ENCODE data around the gene LUM. TPM values are rescaled to one million over a fixed set of nuclear protein-coding genes. Genes with fewer than 3 reads are reported as not detected.

LUM gene
- total RNA-seq, 1 donor from 2014 or later = not detected

- TF ChIP-seq CTCF (IDR thresholded peaks at IDR 0.05) (peak; percentile 95), EZH2 (IDR thresholded peaks at IDR 0.05) (no peak)
- Histone ChIP-seq H3F3A (ENCODE audit: low read depth) (no peaks in the 10 kb centered on the region), H3K27ac (no peak overlapping the region), H3K4me3 (no peak overlapping the region), H2AFZ (replicated peaks) (peak overlapping the region; percentile 48), H3K9me3 (ENCODE audit: low read depth) (no peaks in the 10 kb centered on the region), H3K79me2 (ENCODE audit: low read depth) (no peaks in the 10 kb centered on the region), H3K4me1 (no peaks in the 10 kb centered on the region), H3K9ac (no peak overlapping the region), H3K36me3 (no peaks in the 10 kb centered on the region), H3K27me3 (no peaks in the 10 kb centered on the region), H3K4me2 (peak overlapping the region; percentile 36), H4K20me1 (ENCODE audit: low read depth) (no peaks in the 10 kb centered on the region)
- no peaks in the 10 kb centered on the region for H3K9me3 Mint-ChIP-seq
- H3K27me3 Mint-ChIP-seq (ENCODE audit: insufficient read depth, low read depth) = no peaks in the 10 kb centered on the region
- H3K4me3 Mint-ChIP-seq = peak overlapping the region; percentile 8
- peaks cover 22% of the 10 kb centered on the region for H3K4me1 Mint-ChIP-seq
- peak; percentile 77 for DNase-seq (ENCODE audit: low spot score)
- no peak overlapping the region for H3K27ac Mint-ChIP-seq
- no peaks in the 10 kb centered on the region for H3K36me3 Mint-ChIP-seq
Measured at GRCh38 chr12:91109148-91109564, 2.1 kb downstream of the LUM start.

- Histone ChIP-seq H3K4me3 (no peak overlapping the region), H3K4me2 (no peak overlapping the region), H4K20me1 (ENCODE audit: low read depth) (no peaks in the 10 kb centered on the region), H3K79me2 (ENCODE audit: low read depth) (no peaks in the 10 kb centered on the region), H3K36me3 (no peaks in the 10 kb centered on the region), H3F3A (ENCODE audit: low read depth) (no peaks in the 10 kb centered on the region), H3K27ac (no peak overlapping the region), H3K27me3 (no peaks in the 10 kb centered on the region), H2AFZ (replicated peaks) (no peak overlapping the region), H3K9me3 (ENCODE audit: low read depth) (no peaks in the 10 kb centered on the region), H3K4me1 (no peaks in the 10 kb centered on the region), H3K9ac (no peak overlapping the region)
- no peak for DNase-seq (ENCODE audit: low spot score)
- no peak overlapping the region for H3K4me3 Mint-ChIP-seq
- no peak overlapping the region for H3K27ac Mint-ChIP-seq
- H3K27me3 Mint-ChIP-seq (ENCODE audit: insufficient read depth, low read depth) = no peaks in the 10 kb centered on the region
- H3K4me1 Mint-ChIP-seq = peaks cover 17% of the 10 kb centered on the region
- H3K36me3 Mint-ChIP-seq = no peaks in the 10 kb centered on the region
- no peaks in the 10 kb centered on the region for H3K9me3 Mint-ChIP-seq
- TF ChIP-seq EZH2 (IDR thresholded peaks at IDR 0.05) (no peak), CTCF (IDR thresholded peaks at IDR 0.05) (no peak), EZH2phosphoT487 (IDR thresholded peaks at IDR 0.05) (no peak)
Measured at GRCh38 chr12:91108196-91108755, 3.0 kb downstream of the LUM start.

- no peak overlapping the region for H3K4me3 ChIP-seq
- Mint-ChIP-seq H3K4me1 (peaks cover 7% of the 10 kb centered on the region), H3K4me3 (no peak overlapping the region), H3K27me3 (ENCODE audit: insufficient read depth, low read depth) (no peaks in the 10 kb centered on the region), H3K9me3 (no peaks in the 10 kb centered on the region), H3K36me3 (no peaks in the 10 kb centered on the region), H3K27ac (no peak overlapping the region)
- H3K27me3 ChIP-seq = no peaks in the 10 kb centered on the region
- no peaks in the 10 kb centered on the region for H3K79me2 ChIP-seq (ENCODE audit: low read depth)
- no peak overlapping the region for H3K4me2 ChIP-seq
- no peaks in the 10 kb centered on the region for H3K9me3 ChIP-seq (ENCODE audit: low read depth)
- no peaks in the 10 kb centered on the region for H3K36me3 ChIP-seq
- TF ChIP-seq CTCF (IDR thresholded peaks at IDR 0.05) (no peak), EZH2 (IDR thresholded peaks at IDR 0.05) (no peak), EZH2phosphoT487 (IDR thresholded peaks at IDR 0.05) (no peak)
- DNase-seq (ENCODE audit: low spot score) = no peak
- no peaks in the 10 kb centered on the region for H4K20me1 ChIP-seq (ENCODE audit: low read depth)
- no peak overlapping the region for H3K9ac ChIP-seq
- H3K4me1 ChIP-seq = no peaks in the 10 kb centered on the region
- H2AFZ ChIP-seq (replicated peaks) = no peak overlapping the region
- no peaks in the 10 kb centered on the region for H3F3A ChIP-seq (ENCODE audit: low read depth)
- H3K27ac ChIP-seq = no peak overlapping the region
Measured at GRCh38 chr12:91106283-91106682, 5.0 kb downstream of the LUM start.

Data from neural progenitor cell (in vitro differentiated cells).